ENCODE data around the gene PRR15.

Gene PRR15

GRCh38 chr7:29609162-29610037, 45.8 kb downstream of the PRR15 start:
- Mint-ChIP-seq H3K27ac (no peak overlapping the region), H3K4me3 (no peak overlapping the region), H3K27me3 (peaks cover under 1% of the 10 kb centered on the region), H3K36me3 (ENCODE audit: low read depth) (no peaks in the 10 kb centered on the region), H3K9me3 (peaks cover 1% of the 10 kb centered on the region), H3K4me1 (no peaks in the 10 kb centered on the region)
- ATAC-seq = no peak
- DNase-seq = no peak

GRCh38 chr7:29610086-29610485, 46.5 kb downstream of the PRR15 start:
- H3K4me3 Mint-ChIP-seq = no peak overlapping the region
- H3K27me3 Mint-ChIP-seq = no peaks in the 10 kb centered on the region
- H3K27ac Mint-ChIP-seq = no peak overlapping the region
- H3K4me1 Mint-ChIP-seq = no peaks in the 10 kb centered on the region
- no peaks in the 10 kb centered on the region for H3K36me3 Mint-ChIP-seq (ENCODE audit: low read depth)
- ATAC-seq (no peak), DNase-seq (no peak)
- H3K9me3 Mint-ChIP-seq = no peaks in the 10 kb centered on the region

GRCh38 chr7:29611941-29612544, 48.4 kb downstream of the PRR15 start:
- H3K36me3 Mint-ChIP-seq (ENCODE audit: low read depth) = no peaks in the 10 kb centered on the region
- H3K27me3 Mint-ChIP-seq = peaks cover 9% of the 10 kb centered on the region
- ATAC-seq (no peak), DNase-seq (no peak)
- H3K9me3 Mint-ChIP-seq = no peaks in the 10 kb centered on the region
- H3K27ac Mint-ChIP-seq = no peak overlapping the region
- no peak overlapping the region for H3K4me3 Mint-ChIP-seq
- H3K4me1 Mint-ChIP-seq = no peaks in the 10 kb centered on the region

GRCh38 chr7:29612596-29612995, 49.0 kb downstream of the PRR15 start:
- H3K4me1 Mint-ChIP-seq = no peaks in the 10 kb centered on the region
- H3K27ac Mint-ChIP-seq = no peak overlapping the region
- no peaks in the 10 kb centered on the region for H3K9me3 Mint-ChIP-seq
- no peaks in the 10 kb centered on the region for H3K36me3 Mint-ChIP-seq (ENCODE audit: low read depth)
- H3K4me3 Mint-ChIP-seq = no peak overlapping the region
- DNase-seq (no peak), ATAC-seq (no peak)
- H3K27me3 Mint-ChIP-seq = peaks cover 13% of the 10 kb centered on the region

GRCh38 chr7:29613100-29613499, 49.5 kb downstream of the PRR15 start:
- H3K4me1 Mint-ChIP-seq = no peaks in the 10 kb centered on the region
- DNase-seq = no peak
- ATAC-seq = no peak
- no peak overlapping the region for H3K27ac Mint-ChIP-seq
- H3K4me3 Mint-ChIP-seq = no peak overlapping the region
- no peaks in the 10 kb centered on the region for H3K9me3 Mint-ChIP-seq
- peaks cover 13% of the 10 kb centered on the region for H3K27me3 Mint-ChIP-seq
- H3K36me3 Mint-ChIP-seq (ENCODE audit: low read depth) = no peaks in the 10 kb centered on the region

- Mint-ChIP-seq H3K27ac (no peak overlapping the region), H3K36me3 (ENCODE audit: low read depth) (no peaks in the 10 kb centered on the region), H3K9me3 (no peaks in the 10 kb centered on the region), H3K4me1 (no peaks in the 10 kb centered on the region), H3K27me3 (peaks cover 13% of the 10 kb centered on the region), H3K4me3 (no peak overlapping the region)
- ATAC-seq (no peak), DNase-seq (no peak)
Observed at GRCh38 chr7:29614229-29614628, 50.6 kb downstream of the PRR15 start.

Measured in activated naive CD8-positive, alpha-beta T cell treated with anti-CD3 and anti-CD28 coated beads, Interleukin-2, amount 50 U/mL, for 24 hours (primary cell).